Putamen (tissue), 1 donor: Measurements from ENCODE around the gene MAPK8.

ENCODE experiments used
- DNase-seq: peaks from one replicate; pipeline ENCODE4 v3.0.0-alpha.2; 2016; ENCODE audit warnings: low spot score

Gene MAPK8

DNA sequence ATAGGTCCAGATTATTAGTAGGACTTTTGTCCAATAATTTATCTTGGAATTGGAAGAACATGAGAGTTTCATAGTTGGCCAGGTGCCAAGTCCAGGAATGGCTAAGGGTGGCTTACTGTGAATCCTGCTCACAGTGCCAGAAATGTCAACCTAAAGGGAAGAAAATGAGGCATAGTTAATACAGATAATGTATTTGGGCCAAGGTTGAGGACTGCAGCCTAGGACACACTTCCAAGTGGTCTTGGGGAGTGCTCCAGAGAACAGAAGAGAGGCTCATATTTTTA is 78.2 kb downstream of the MAPK8 start:
- DNase-seq: no peak

DNA sequence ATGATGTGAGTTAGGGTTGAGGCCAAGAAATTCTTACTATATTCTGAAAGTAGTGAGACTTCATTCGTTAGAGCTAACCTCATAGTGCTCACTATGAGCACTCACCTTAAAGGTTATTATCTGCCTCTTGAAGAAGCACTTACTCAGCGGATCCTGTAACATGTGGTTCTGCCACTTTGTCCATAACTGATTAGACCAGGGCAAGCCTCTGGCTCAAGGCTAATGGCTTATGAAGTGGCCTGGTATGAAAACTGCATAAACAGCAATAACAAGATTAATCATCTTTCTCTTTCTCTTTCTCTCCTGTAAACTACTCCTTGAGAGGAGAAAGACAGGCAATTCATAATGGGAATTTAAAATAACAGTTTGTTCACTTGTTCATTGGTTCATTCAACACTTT is 82.8 kb downstream of the MAPK8 start:
- DNase-seq: no peak

DNA sequence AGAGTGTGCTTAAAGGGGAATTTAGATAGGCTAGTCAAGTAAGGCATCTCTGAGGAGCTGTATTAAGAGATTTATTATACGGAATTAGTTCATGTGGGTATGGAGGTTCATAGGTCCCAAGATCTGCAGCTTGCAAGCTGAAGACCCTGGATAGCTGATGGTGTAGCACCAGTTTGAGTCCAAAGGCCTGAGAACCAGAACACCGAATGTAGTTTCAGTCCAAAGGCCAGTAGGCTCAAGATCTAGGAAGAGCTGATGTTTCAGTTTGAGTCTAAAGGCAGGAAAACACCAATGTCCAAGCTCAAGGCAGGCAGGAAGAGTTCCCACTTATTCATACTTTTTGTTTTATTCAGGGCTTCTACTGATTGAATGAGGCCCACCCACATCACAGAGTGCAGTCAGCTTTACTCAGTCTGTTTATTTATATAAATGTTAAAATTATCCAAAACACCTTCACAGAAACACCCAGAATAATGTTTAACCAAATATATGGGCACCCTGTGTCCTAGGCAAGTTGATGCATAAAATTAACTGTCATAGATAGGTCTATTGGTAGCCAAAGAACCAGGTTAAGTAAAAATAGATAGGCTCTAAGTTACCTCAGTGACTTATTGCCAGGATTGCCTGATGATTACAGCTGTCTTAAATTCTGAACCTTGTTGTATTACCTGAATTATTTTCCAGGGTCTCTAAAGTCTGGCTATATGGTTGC is 83.5 kb downstream of the MAPK8 start:
- DNase-seq: no peak

DNA sequence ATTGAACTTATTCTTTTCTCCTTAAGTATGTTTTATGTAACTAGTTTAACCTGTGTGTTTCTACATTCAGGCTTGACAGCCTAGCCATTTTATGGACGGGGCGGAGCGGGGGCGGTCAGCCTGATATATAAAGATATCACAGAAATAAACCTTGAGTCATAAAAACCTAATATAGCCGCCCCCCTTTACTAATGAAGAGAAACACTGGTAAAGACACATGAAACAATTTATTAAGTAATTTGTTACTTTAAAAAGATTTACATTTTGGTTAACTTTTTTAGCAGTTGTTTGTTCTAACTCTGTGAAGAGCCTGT is 84.0 kb downstream of the MAPK8 start:
- DNase-seq: no peak

DNA sequence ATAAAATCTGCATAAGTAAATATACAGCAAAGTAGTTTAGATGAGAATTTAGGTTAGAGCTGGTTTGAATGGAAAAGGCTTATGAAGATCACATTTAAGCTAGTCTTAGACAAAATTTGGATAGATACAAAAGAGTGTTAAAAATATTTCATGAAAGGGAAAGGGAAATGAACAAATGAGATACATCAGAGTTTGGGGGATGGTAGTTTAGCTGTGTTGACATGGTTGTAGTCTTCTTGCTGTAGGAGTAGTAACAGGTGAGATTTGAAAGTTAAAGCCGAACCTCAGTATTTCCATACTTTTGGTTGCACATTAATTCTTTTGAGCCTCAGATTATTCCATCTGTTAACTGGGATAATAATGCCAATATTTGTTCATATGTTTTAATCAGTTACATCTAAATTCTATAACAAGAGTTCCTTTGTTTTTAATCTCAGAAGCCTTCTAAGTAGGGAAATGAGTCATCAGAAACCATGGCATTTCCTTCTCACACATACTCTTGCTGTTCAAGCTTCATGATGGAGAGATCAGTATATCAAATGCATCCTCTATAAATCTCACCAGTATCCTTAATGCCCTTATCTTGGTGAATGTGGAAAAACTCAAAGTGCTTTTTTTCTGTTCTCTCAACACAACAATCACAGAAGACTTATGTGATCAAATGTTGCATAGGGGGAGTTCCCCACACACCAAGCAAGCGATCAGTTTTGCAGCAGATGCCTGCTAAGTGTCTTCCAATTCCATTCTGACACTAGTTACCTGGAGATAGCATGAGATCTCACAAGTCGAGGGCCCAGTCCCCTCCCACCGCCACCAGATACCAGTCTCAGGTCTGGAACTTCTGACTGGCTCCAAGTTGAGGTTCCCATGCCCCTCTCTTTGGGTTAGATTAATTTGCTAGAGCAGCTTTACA is 84.7 kb downstream of the MAPK8 start:
- DNase-seq: no peak

DNA sequence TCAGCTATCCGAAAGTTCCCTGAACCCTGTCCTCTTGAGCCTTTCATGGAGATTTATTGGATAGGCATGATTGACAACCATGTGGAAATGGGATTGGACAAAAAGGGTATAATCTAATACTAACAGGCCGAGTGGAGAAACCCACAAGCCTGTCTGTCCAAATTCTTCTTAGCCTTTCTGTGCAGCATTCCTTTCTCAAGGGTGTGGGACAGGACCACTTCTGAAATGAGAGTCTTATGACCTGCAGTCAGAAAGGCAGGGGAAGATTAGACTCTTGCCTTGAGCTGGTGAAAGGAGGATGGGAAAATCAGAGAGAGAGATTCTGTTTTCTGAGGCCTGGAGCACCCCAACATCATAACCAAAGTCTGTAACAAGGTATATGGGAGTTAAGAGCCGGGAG is 85.5 kb downstream of the MAPK8 start:
- DNase-seq: no peak

DNA sequence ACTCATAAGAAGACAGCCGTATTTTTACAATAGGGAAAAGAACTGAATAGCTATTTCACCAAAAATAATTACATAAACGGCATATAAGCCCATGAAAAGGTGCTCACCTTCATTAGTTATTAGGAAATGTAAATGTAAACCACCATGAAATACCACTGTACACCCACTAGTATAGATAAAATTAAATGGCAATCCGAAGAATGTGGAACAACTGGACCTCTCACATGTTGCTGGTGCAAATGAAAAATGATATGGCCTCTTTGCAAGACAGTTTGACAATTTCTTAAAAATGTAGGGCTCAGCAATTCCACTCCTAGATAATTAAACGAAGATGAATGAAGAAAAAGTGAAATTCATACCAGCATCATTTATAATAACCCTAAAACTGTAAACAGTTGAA is 91.8 kb downstream of the MAPK8 start:
- DNase-seq: no peak

- no peak for DNase-seq
Measured at GRCh38 chr10:48399056-48399541, 92.6 kb downstream of the MAPK8 start.

GRCh38 chr10:48399551-48399950 is 93.1 kb downstream of the MAPK8 start:
- DNase-seq: no peak

DNA sequence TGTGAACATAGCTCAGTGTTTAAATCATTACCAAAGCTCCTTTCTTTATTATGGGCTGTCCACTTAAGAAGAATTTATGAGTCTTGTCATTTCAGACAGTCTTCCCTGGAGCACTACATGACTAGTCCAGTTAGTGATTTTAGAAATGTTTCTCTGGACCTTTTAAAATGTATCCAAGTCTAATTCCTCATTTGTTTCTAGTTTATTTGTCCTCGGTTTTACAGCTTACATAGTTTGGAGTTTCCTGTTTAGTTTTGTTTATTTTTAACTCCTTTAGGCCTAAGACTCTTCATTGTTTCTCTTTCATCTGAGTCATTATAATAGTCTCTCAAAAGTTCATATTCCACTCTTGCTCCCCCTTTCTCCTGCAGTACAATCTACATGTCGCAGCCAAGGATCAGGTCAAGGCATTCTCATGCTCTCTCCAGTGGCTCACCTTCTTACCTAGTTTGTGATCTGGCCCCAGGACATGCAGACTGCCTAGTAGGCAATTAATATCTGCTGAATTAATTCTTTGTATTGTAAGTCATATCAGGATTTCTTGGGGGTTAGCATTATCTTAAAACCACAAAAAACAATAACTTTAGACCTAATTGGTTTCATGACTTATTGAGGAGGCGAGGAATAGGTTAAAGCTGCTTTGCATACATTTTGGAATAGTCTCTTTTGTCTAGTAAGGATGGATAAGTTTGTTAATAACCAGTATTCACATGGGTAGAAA is 93.8 kb downstream of the MAPK8 start:
- no peak for DNase-seq

- no peak for DNase-seq
Measured at GRCh38 chr10:48400850-48401220, 94.4 kb downstream of the MAPK8 start.

- DNase-seq: no peak
Measured at GRCh38 chr10:48404646-48405045, 98.2 kb downstream of the MAPK8 start.

- DNase-seq: no peak
Measured at GRCh38 chr10:48406204-48406603, 99.7 kb downstream of the MAPK8 start.

DNA sequence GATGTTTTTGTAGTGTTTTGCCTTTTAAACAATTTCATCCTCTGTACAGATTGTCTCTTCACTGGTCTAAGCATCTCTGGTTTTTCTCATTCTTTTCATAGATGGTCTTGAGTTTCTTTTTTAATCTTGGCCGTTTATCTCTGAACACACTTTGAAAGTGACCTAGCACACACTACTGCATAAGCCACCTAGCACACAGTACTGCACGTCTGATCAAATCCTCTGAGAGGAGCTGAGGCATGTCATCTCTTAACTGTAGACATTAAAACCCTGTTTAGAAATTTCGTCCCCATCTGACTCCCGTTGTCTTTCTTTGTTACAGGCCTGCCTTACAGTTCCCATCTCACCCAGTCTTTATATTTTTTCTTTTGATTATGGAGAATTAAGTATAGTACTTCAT is 100.2 kb downstream of the MAPK8 start:
- DNase-seq: no peak

- DNase-seq: no peak
Measured at GRCh38 chr10:48410503-48410902, 104.0 kb downstream of the MAPK8 start.

DNA sequence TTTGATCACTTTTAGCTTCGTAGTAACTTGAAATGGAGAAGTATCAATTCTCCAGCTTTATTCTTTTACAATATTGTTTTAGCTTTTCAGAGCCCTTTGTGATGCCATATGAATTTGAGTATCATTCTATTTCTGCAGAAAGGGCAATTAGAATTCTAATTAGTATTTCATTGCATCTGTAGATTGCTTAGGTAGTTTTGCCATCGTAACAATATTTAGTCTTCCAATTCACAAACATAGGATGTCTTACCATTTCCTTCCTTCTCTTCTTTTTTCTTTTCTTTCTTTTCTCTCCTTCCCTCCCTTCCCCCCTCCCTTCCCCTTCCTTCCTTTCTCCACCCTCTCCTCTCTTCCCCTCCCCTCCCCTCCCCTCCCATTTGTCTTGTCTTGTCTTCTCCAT is 105.0 kb downstream of the MAPK8 start:
- DNase-seq: no peak

GRCh38 chr10:48412081-48412480 is 105.6 kb downstream of the MAPK8 start:
- no peak for DNase-seq

DNA sequence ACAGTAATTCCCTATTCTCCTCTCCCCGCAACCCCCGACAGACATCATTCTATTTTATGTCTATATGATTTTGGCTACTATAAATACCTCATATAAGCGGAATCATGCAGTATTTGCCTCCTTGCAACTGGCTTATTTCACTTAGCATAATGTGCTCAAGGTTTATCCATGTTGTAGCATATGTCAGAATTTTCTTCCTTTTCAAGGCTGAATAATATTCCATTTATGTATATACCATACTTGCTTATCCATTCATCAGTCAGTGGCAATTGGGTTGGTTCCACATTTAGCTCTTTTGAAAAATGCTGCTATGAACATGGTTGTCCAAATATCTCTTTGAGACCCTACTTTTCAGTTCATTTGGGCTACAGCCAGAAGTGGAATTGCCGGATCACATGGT is 106.5 kb downstream of the MAPK8 start:
- no peak for DNase-seq

GRCh38 chr10:48414160-48414559 is 107.7 kb downstream of the MAPK8 start:
- DNase-seq: no peak

DNA sequence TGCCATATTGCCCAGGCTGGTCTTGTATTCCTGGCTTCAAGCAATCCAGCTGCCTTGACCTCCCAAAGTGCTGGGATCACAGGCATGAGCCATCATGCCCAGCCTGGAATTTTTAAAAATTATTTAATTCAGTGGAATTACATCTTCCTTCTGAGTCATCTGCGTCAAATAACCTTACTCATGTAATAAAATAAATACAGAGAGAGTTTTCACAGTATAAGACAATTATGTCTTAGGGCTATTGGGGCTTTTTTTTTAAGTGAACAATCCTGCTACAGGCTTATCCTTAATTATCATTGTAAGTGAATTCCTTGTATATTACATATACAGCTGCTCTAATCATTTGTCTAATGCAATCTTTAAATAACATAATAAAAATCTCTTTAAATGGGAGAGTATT is 108.3 kb downstream of the MAPK8 start:
- no peak for DNase-seq

GRCh38 chr10:48416584-48417232 is 110.2 kb downstream of the MAPK8 start:
- no peak for DNase-seq

- DNase-seq: no peak
Measured at GRCh38 chr10:48417374-48417773, 110.9 kb downstream of the MAPK8 start.
